HCT116 (cell line): Measurements from ENCODE around the gene KCNJ16.

Source experiments
- CTCF ChIP-seq, 3 experiments: fragments of 200-600 bp in 1 of 3; sonication (generic) in 1 of 3; IDR thresholded peaks in 2 of 3; conservative IDR thresholded peaks in 1 of 3; 2 replicates each; pipeline ENCODE4 v1.5.1; 2012 to 2017; ENCODE audit warnings: low read depth in 2 of 3, low read length in 2 of 3, antibody characterized with exemption in 1 of 3, borderline replicate concordance in 1 of 3, control low read depth in 1 of 3, mild to moderate bottlenecking in 1 of 3, mixed read lengths in 1 of 3, mixed run types in 1 of 3, moderate library complexity in 1 of 3; ENCODE audit not compliant: insufficient read depth in 1 of 3
- POLR2A ChIP-seq: IDR thresholded peaks from 2 replicates; pipeline ENCODE4 v1.7.0; 2011; ENCODE audit warnings: borderline replicate concordance; ENCODE audit not compliant: insufficient read depth, insufficient read length; ENCODE audit errors: extremely low read depth

- TF ChIP-seq CTCF (IDR thresholded peaks at IDR 0.05 in 2 of 3, conservative IDR thresholded peaks at IDR 0.05 in 1 of 3; ENCODE audit: borderline replicate concordance in 1 of 3, insufficient read depth in 1 of 3, low read depth in 2 of 3, low read length in 2 of 3) (no peak), POLR2A (no peak)
These were observed 2.3 kb upstream of the KCNJ16 start for GRCh38 chr17:70072546-70073309.
